ENCODE measurements around the gene WDHD1.

GRCh38 chr14:54933006-54933405, 93.9 kb downstream of the WDHD1 start:
- TF ChIP-seq CTCF (IDR thresholded peaks at IDR 0.05): no peak
- TF ChIP-seq POLR2A (IDR thresholded peaks at IDR 0.05): no peak
- TF ChIP-seq POLR2AphosphoS5 (IDR thresholded peaks at IDR 0.05): no peak
